Peyer's patch (tissue), 4 donors: ENCODE results near the gene FAM98B.

Experiments
- CTCF ChIP-seq, 6 experiments: fragments of 450-650 bp in 4 of 6; fragments of 200-600 bp in 2 of 6; sonication (generic) in 1 of 6; IDR thresholded peaks; one replicate each; pipeline ENCODE4 v1.5.1; 2017 to 2019; ENCODE audit warnings: antibody characterized with exemption in 6 of 6, mild to moderate bottlenecking in 3 of 6, moderate library complexity in 1 of 6
- POLR2A ChIP-seq, 2 donors: fragments of 450-650 bp; IDR thresholded peaks; one replicate each; pipeline ENCODE4 v1.5.1; 2017; ENCODE audit warnings: antibody characterized with exemption in 2 of 2, mild to moderate bottlenecking in 2 of 2, moderate library complexity in 2 of 2

GRCh38 chr15:38508647-38509046 lies 54.7 kb downstream of the FAM98B start:
- no peak for TF ChIP-seq CTCF (IDR thresholded peaks at IDR 0.05)
- TF ChIP-seq POLR2A (IDR thresholded peaks at IDR 0.05), result no peak
